Thyroid gland (tissue), 4 donors: ENCODE data around the gene CORO1C.

Experiments
- POLR2A ChIP-seq, 2 donors: fragments of 450-650 bp; IDR thresholded peaks; one replicate each; pipeline ENCODE4 v1.6.1; 2017; ENCODE audit warnings: antibody characterized with exemption in 2 of 2, mild to moderate bottlenecking in 2 of 2, moderate library complexity in 1 of 2
- TF ChIP-seq, protein P1 (sequence below), 6 experiments: fragments of 200-600 bp in 3 of 6; fragments of 450-650 bp in 3 of 6; sonication (generic) in 3 of 6; IDR thresholded peaks; one replicate each; pipeline ENCODE4 v1.5.1; 2016 to 2019; ENCODE audit warnings: antibody characterized with exemption in 6 of 6, mild to moderate bottlenecking in 2 of 6, inconsistent platforms in 1 of 6, moderate library complexity in 1 of 6

GRCh38 chr12:108690542-108691174 lies 40.7 kb downstream of the CORO1C start:
- TF ChIP-seq, protein P1, sequence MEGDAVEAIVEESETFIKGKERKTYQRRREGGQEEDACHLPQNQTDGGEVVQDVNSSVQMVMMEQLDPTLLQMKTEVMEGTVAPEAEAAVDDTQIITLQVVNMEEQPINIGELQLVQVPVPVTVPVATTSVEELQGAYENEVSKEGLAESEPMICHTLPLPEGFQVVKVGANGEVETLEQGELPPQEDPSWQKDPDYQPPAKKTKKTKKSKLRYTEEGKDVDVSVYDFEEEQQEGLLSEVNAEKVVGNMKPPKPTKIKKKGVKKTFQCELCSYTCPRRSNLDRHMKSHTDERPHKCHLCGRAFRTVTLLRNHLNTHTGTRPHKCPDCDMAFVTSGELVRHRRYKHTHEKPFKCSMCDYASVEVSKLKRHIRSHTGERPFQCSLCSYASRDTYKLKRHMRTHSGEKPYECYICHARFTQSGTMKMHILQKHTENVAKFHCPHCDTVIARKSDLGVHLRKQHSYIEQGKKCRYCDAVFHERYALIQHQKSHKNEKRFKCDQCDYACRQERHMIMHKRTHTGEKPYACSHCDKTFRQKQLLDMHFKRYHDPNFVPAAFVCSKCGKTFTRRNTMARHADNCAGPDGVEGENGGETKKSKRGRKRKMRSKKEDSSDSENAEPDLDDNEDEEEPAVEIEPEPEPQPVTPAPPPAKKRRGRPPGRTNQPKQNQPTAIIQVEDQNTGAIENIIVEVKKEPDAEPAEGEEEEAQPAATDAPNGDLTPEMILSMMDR (IDR thresholded peaks at IDR 0.05), result no peak
- TF ChIP-seq POLR2A (IDR thresholded peaks at IDR 0.05), result no peak
